Stimulated activated naive CD8-positive, alpha-beta T cell treated with anti-CD3 and anti-CD28 coated beads, Interleukin-15, Interleukin-2, amounts not matched to agents 100 ng/mL and 50 ng/mL, for 24 hours (primary cell): ENCODE results near the gene ARAP2.

ENCODE experiments used
- H3K27ac Mint-ChIP-seq: one replicate; pipeline ENCODE4 v1.8.0; 2021; ENCODE audit warnings: mild to moderate bottlenecking, mixed read lengths
- H3K27me3 Mint-ChIP-seq: one replicate; pipeline ENCODE4 v1.8.0; 2021; ENCODE audit warnings: mixed read lengths
- H3K36me3 Mint-ChIP-seq: one replicate; pipeline ENCODE4 v1.8.0; 2021; ENCODE audit warnings: low read depth, mixed read lengths
- H3K4me1 Mint-ChIP-seq: one replicate; pipeline ENCODE4 v1.8.0; 2021; ENCODE audit warnings: low read depth, mixed read lengths
- H3K4me3 Mint-ChIP-seq: one replicate; pipeline ENCODE4 v1.8.0; 2021; ENCODE audit warnings: mild to moderate bottlenecking, mixed read lengths
- H3K9me3 Mint-ChIP-seq: one replicate; pipeline ENCODE4 v1.8.0; 2021; ENCODE audit warnings: mixed read lengths

ARAP2 gene

DNA sequence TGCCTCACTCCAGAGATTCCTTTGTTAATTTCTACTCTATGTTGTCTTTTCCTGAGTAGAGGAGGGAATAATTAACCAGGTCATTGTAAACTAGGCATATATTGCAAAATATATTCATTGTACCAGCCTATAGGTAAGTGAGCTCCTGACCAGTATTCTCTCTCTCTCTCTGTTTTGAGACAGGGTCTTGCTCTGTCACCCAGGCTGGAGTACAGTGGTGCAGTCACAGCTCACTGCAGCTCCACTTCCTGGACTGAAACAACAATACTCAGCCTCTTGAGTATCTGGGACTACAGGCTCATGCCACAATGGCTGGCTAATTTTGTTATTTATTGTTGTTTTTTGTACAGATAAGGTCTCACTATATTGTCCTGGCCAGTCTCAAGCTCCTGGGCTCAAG, 198.3 kb downstream of the ARAP2 start:
- Mint-ChIP-seq H3K27ac (no peak overlapping the region), H3K4me1 (no peaks in the 10 kb centered on the region), H3K9me3 (no peaks in the 10 kb centered on the region), H3K36me3 (no peaks in the 10 kb centered on the region), H3K27me3 (no peaks in the 10 kb centered on the region), H3K4me3 (no peak overlapping the region)

DNA sequence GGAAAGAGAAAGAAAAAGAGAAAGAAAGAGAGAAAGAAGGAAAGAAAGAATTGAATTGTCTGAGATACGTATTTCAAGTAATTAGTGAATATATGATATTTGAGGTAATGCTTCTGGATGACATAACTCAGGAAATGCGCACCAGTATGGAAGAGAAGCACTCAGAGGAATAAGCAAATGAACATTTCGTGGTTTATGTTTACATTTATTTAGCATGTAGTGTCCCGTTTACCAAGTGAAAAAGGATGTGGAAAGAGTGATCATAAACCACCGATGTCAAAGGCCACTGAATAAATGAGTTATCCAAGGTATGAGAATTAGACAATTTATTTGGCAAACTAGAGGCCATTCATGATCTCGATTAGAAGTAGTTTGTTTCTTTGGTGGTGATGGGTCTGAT, 200.4 kb downstream of the ARAP2 start:
- Mint-ChIP-seq H3K27me3 (no peaks in the 10 kb centered on the region), H3K36me3 (no peaks in the 10 kb centered on the region), H3K27ac (no peak overlapping the region), H3K4me3 (no peak overlapping the region), H3K9me3 (no peaks in the 10 kb centered on the region), H3K4me1 (no peaks in the 10 kb centered on the region)

DNA sequence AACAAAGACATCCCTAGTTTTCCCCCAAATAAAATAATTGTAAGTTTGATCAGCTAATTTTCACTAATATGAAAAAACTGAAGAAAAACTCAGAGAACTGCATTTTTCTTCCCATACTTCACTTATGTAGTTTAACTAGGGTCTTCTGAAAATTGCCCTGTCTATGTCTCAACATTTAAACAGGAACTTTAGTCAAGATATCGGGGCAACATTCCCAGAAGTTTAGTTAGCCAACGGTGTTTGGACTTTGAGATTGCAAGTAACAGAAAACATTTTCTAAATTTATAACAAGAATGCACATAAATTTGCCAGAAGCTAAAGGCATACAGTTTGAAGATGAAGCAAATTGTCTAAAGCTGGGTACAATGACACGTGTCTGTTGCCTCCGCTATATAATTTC, 201.1 kb downstream of the ARAP2 start:
- Mint-ChIP-seq H3K27me3 (no peaks in the 10 kb centered on the region), H3K27ac (no peak overlapping the region), H3K4me1 (no peaks in the 10 kb centered on the region), H3K4me3 (no peak overlapping the region), H3K9me3 (no peaks in the 10 kb centered on the region), H3K36me3 (no peaks in the 10 kb centered on the region)

DNA sequence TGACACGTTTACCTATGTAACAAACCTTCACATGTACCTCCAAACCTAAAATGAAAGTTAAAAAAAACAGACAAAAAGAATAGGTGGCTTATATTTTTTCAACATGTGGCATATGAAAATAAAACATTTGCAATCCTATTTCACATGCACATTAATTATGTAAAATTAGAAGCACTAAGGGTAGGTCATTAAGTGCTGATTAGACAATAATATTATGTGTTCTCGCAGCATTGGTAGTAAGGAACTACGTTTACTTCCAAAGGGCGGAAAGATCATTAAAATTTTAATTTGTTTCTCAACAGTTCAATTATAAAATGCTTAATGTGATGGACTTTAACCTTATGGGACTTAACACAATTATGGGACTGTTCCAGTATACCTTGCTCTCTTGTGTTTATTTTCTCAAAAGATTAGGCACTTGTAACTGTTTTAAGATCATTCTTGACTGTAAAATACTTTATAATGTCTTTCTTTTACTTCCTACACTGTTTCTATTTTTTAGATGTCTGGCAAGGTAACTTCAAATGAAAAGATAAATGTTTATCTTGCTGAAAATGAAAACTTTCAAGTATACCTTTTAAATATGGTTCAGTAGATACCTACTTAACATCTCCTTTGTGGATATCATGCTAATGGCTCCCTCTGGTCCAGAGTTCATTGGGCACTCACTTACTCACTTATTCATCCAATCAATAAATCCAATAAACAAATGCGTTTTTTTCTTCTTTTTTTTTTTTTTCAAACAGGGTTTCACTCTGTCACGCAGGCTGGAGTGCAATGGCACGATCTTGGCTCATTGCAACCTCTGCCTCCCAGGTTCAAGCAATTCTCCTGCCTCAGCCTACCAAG, 202.0 kb downstream of the ARAP2 start:
- Mint-ChIP-seq H3K36me3 (no peaks in the 10 kb centered on the region), H3K27me3 (no peaks in the 10 kb centered on the region), H3K27ac (no peak overlapping the region), H3K9me3 (no peaks in the 10 kb centered on the region), H3K4me3 (no peak overlapping the region), H3K4me1 (no peaks in the 10 kb centered on the region)

DNA sequence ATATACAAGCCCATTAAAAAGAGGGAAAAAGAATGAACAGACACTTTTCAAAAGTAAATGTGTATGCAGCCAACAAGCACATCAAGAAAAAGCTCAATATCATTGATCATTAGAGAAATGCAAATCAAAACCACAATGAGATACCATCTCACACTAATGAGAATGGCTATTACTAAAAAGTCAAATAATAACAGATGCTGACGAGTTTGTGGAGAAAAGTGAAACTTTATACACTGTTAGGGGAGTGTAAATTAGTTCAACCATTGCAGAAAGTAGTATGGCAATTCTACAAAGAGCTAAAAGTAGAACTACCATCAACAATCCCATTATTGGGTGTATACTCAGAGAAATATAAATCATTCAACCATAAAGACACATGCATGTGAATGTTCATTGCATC, 203.0 kb downstream of the ARAP2 start:
- no peak overlapping the region for H3K27ac Mint-ChIP-seq
- H3K4me3 Mint-ChIP-seq, result no peak overlapping the region
- H3K4me1 Mint-ChIP-seq, result no peaks in the 10 kb centered on the region
- no peaks in the 10 kb centered on the region for H3K9me3 Mint-ChIP-seq
- no peaks in the 10 kb centered on the region for H3K36me3 Mint-ChIP-seq
- no peaks in the 10 kb centered on the region for H3K27me3 Mint-ChIP-seq

DNA sequence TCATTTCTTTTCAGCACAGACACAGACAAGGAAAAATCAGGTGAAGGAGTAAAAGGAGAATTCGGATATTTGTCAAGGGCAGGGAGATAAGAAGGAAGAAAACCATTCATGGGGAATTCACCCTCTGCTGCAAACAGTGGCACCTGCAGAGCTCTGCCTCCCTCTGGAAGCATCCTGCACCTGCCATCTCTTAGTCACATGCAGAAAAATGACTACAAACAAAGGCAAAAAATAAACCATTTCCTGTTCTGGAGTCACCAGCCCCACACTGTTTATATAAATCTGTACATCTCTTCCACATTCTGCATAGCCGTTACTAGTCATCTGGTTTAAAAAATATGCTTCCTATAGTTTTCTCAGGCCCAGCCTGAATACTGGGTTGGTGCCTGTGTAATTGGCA, 205.3 kb downstream of the ARAP2 start:
- H3K9me3 Mint-ChIP-seq, result peaks cover 4% of the 10 kb centered on the region
- no peaks in the 10 kb centered on the region for H3K27me3 Mint-ChIP-seq
- no peaks in the 10 kb centered on the region for H3K36me3 Mint-ChIP-seq
- no peak overlapping the region for H3K27ac Mint-ChIP-seq
- H3K4me1 Mint-ChIP-seq, result no peaks in the 10 kb centered on the region
- H3K4me3 Mint-ChIP-seq, result no peak overlapping the region

DNA sequence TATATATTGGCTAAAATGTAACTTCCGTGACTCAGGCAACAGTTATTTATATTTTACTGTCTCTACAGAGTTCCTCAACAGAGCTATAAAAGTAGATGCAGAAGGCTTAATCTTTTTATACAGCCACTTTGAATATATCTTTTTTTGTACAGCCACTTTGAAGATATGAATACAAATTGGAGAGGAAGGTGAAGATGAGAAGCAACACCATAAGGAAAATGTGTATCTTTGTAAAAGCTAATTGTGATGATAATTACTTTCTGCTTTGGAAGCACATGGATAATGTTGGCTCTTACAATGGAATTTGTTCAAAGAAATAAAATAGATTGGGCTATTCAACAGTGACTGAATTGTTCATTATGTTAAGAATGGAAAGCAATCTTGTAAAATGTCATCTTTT, 205.8 kb downstream of the ARAP2 start:
- Mint-ChIP-seq H3K9me3 (peaks cover 8% of the 10 kb centered on the region), H3K27me3 (no peaks in the 10 kb centered on the region), H3K4me3 (no peak overlapping the region), H3K27ac (no peak overlapping the region), H3K4me1 (no peaks in the 10 kb centered on the region), H3K36me3 (no peaks in the 10 kb centered on the region)

DNA sequence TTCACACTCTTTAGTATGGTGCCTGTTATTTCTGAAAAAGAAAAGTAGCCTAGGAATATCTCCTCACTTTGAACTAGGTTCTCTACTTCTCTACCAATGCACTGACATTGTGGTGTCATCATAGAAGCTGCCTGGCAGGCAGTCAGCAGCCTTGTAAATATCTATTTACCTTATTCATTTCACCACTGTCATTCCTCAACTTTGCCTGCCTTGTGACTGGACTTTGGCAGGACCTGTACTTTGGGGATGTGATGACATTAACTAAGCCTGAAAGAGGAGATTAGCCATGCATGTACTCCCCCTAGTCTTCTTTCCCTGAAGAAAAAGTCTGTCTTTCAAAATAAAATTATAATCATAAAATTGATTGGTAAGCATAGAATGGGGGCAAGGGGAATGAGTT, 207.2 kb downstream of the ARAP2 start:
- Mint-ChIP-seq H3K27me3 (no peaks in the 10 kb centered on the region), H3K9me3 (peaks cover 8% of the 10 kb centered on the region), H3K27ac (no peak overlapping the region), H3K4me3 (no peak overlapping the region), H3K4me1 (no peaks in the 10 kb centered on the region), H3K36me3 (no peaks in the 10 kb centered on the region)

DNA sequence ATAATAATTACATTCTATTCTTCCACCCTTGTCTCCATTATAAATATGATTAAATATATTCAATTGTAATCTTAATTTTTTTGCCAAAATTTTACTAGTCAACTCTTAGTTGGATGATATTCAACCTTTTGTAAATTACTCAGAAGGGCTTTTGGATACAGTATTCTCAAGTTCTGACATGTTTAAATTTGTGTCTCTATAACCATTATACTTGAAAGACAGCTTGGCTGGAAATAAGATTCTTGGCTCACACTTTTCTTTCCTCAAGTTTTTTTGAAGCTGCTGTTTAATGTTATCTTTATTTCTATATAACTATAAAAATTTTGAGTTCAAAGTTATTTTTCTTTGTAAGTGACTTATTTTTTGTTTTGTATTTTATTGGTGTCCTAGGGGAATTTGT, 214.4 kb downstream of the ARAP2 start:
- Mint-ChIP-seq H3K27ac (no peak overlapping the region), H3K4me1 (no peaks in the 10 kb centered on the region), H3K36me3 (no peaks in the 10 kb centered on the region)

DNA sequence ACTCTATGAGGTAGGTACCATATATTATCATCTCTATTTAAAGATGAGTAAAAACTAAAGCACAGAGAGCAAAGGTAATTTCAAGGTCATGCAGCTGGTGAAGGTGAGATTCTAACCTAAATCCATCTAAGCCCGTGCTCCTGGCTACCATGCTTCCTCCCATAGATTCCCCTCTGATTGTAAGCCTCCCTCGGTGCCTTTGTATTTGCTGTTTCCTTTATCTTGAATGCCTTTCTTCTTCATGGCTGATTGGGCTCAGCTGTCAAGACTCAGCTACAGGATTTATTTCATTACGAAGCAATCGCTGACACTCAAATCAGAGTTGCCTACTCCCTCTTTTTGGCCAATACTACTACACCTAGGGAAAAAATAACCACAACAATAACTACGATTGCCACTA, 217.1 kb downstream of the ARAP2 start:
- H3K9me3 Mint-ChIP-seq, result no peaks in the 10 kb centered on the region
- H3K27ac Mint-ChIP-seq, result no peak overlapping the region
- H3K4me3 Mint-ChIP-seq, result no peak overlapping the region
- H3K4me1 Mint-ChIP-seq, result no peaks in the 10 kb centered on the region
- H3K27me3 Mint-ChIP-seq, result no peaks in the 10 kb centered on the region
- H3K36me3 Mint-ChIP-seq, result no peaks in the 10 kb centered on the region

More for the DNA sequence above, 214.4 kb downstream of the ARAP2 start:
- Mint-ChIP-seq H3K4me3 (no peak overlapping the region), H3K9me3 (peaks cover 8% of the 10 kb centered on the region), H3K27me3 (no peaks in the 10 kb centered on the region)

DNA sequence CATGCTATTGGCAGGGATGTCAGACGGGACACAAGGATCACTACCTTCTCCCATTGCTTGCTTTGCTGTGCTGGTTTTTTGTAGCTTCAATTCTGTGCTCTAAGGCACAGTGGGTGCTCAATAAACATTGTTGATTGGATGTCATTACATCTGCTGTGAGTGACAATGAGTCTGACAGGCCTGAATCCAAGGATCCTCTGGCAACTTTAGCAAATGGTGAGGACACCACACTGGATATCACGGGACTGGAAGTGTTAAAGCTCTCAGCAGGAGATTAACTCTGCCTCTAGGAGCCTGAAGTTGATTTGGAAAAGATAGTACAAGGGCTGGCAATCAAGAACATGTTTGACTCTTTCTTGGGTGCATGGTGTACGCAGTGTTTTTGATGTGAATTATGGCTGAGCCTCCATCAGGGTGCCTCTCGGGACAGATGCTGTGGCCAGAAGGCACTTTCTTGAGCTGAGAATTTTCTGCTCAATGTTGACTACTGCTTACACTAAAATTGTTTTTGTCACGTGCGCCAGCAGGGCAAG, 217.9 kb downstream of the ARAP2 start:
- H3K4me3 Mint-ChIP-seq, result no peak overlapping the region

DNA sequence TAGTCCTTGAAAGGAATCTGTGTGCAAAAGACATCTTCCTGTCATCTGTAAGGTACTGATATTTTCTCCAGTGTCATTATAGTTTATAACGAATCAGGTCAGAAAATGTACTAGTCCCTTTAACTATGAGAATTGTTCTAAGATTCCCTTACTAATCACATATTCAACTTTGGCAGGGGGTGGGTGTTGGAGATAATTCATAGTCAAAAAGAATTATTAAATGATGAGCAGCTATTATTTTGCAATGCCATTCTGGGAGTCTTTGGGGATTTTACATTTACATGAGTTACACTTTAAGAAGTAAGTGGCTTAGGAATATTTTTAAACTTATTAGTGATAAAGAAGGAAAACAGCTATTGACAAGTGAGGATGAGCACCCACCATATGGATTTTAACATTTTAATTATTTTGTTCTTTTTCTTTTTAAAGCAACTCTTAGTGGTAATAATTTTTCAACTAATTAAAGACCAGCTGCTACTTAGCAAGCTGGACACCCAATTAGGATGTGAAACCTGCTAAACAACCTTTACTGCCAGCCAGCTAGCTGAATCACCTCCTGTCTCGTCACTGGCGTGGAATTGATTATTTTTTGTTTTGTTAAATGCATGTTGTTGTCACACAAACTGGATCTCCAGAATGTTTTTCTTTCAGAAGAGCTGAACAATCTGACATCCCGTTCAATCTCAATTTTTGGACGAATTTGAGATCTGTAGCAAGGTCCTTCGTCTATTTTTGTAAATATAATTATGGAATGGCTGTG, 219.2 kb downstream of the ARAP2 start:
- Mint-ChIP-seq H3K27me3 (no peaks in the 10 kb centered on the region), H3K36me3 (no peaks in the 10 kb centered on the region), H3K4me1 (no peaks in the 10 kb centered on the region), H3K4me3 (no peak overlapping the region), H3K9me3 (no peaks in the 10 kb centered on the region), H3K27ac (no peak overlapping the region)

More for the DNA sequence above, 217.9 kb downstream of the ARAP2 start:
- Mint-ChIP-seq H3K9me3 (no peaks in the 10 kb centered on the region), H3K4me1 (no peaks in the 10 kb centered on the region), H3K27me3 (no peaks in the 10 kb centered on the region), H3K36me3 (no peaks in the 10 kb centered on the region), H3K27ac (no peak overlapping the region)

DNA sequence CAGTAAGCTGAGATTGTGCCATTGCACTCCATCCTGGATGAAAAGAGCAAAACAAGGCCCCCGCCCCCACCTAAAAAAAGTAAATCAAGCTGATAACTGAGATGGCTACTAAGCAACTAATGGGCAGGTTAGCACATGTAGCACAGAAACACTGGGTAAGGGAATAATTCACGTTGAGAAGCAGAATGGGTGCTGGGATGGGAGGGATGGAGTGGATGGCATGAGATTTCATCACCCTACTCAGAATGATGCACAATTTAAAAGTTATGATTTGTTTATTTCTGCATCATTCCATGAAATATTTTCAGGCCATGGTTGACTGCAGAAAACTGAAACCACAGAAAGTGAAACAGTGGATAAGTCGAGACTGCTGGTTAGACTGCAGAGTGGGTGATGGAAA, 224.0 kb downstream of the ARAP2 start:
- no peaks in the 10 kb centered on the region for H3K9me3 Mint-ChIP-seq

More for the DNA sequence above, 224.0 kb downstream of the ARAP2 start:
- Mint-ChIP-seq H3K36me3 (no peaks in the 10 kb centered on the region), H3K27me3 (no peaks in the 10 kb centered on the region), H3K27ac (no peak overlapping the region), H3K4me3 (no peak overlapping the region), H3K4me1 (no peaks in the 10 kb centered on the region)
